ENCODE results near the gene SLC24A1. TPM values are rescaled to one million over a fixed set of nuclear protein-coding genes. Genes with fewer than 3 reads are reported as not detected.
"Not testable (repeated sequence)": the region's sequence is repeated elsewhere in the genome, so short reads cannot be mapped to it uniquely, and the experiment has no call there.

The SLC24A1 gene
- total RNA-seq (ENCODE audit: insufficient read depth, low replicate concordance), result 8.7 TPM

DNA sequence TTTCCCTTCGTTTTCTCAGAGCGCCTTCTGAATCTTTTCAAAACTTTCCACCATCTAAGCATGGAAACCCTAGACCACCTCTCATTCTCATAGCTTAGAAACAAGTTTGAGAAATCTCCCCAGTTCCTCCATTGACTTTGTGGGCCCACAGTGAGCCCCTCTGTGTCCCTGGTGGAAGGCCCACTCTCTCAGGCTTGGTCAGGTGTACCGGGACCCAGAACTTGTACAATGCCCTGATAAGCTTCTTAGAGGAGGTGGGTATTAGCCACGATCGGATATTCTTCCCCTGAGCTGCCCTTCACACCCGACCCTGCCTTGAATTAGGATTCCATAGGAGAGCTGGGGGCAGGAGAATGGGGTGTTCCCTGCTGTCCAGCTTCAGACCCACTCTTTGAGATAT, at the start of gene SLC24A1:
Gene SLC24A1, plus strand, starts transcription at position 301 of the 400 bp plus-strand sequence. CDS start 2,143 bp downstream, outside the sequence.
- DNase-seq (ENCODE audit: low spot score), result no peak

DNA sequence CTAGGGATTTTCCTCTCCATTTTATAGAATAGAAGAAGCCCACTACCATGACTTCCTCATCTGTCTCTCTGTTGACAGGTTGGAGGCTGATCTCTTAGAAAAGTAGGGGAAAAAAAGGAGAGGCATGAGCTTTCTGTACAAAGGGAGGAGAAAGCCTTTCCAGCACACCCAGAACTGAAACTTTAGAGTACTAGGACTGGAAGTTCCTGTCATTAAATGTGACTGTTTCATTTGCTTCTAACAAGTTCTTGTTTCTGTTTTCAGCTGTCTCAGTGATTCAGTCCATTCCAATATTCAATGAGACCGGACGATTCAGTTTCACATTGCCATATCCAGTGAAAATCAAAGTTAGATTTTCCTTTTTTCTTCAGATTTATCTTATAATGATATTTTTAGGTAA, 49.8 kb upstream of the SLC24A1 start:
- DNase-seq (ENCODE audit: low spot score), result no peak

DNA sequence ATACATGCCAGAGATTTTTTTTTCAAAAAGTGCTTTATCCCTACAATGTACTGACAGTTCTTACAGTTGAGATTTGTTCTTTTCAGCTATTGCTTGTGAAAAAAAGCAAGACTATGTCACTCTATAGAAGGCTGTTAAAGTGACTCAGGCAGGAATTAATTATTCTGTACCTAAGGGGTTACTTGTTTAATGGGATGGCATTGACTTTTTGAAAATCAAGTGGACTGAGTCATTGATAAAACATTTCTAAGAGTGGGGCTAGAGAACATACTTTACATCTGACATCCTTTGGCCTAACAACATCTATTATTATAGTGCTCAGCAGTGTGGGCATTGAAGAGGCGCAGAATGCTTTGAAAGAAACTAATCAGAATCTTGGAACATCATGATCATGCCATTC, 45.1 kb upstream of the SLC24A1 start:
- DNase-seq (ENCODE audit: low spot score), result no peak

GRCh38 chr15:65577129-65577996, 44.4 kb upstream of the SLC24A1 start:
- no peak for DNase-seq (ENCODE audit: low spot score)

- DNase-seq (ENCODE audit: low spot score), result no peak
These were observed 42.6 kb upstream of the SLC24A1 start for GRCh38 chr15:65578904-65579728.

DNA sequence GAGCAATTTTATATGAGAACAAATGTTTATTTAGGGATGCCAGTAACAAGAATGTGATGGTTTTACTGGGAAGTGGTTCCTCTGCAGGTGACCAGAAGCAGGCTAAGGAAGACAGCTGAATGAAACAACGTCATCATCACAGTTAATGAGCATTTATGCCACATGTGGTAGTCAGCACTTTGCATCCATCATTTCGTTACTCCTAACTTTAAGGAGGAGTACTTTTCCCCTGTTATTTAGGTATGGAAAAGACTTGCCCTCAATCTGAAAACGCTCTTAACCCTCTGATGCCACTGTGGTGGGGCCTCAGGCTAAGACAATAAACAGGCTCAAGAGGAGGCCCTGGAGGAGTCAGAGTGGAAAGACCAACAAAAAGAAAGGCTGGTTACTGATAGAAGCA, 42.0 kb upstream of the SLC24A1 start:
- peak; percentile 10 for DNase-seq (ENCODE audit: low spot score)

DNA sequence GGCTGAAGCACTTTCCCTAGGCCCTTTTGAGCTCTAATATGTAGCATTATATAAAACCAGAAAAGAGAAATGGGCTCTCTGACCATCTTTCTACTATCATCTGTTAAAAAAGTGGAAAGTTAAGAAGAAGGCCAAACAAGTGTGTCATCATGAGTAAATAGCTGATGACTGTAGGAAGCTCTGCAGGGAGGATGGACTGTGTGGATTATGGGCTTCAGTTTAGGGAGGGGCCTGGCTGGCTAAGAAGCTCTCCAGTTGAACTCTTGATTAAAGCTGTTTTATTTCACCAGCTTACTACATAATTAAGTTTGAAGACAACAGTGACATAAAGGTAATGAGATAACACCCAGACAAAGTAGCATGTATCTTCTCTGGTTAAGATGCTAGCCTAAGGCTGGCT, 41.5 kb upstream of the SLC24A1 start:
- peak; percentile 89 for DNase-seq (ENCODE audit: low spot score)

DNA sequence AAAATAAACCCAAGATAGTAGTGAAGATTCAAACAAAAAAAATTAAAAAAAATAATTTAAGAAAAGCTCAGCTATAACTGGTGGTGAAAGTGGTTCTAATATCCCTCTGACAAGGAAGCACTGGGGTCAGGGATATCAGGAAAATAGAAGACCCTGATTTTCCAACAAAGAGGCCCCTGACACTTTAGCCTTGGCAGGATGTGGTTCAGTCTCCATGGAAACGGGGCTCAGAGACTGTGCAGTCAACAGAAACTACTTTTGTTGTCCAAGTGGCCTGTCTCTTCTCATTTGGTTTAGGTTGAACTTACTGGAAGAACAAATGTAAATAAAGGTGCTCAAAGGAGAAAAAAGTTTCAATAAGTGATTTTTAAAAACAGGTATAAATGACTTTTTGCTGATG, 38.0 kb upstream of the SLC24A1 start:
- DNase-seq (ENCODE audit: low spot score), result peak; percentile 14

GRCh38 chr15:65584241-65584640, 37.5 kb upstream of the SLC24A1 start:
- DNase-seq (ENCODE audit: low spot score), result no peak

DNA sequence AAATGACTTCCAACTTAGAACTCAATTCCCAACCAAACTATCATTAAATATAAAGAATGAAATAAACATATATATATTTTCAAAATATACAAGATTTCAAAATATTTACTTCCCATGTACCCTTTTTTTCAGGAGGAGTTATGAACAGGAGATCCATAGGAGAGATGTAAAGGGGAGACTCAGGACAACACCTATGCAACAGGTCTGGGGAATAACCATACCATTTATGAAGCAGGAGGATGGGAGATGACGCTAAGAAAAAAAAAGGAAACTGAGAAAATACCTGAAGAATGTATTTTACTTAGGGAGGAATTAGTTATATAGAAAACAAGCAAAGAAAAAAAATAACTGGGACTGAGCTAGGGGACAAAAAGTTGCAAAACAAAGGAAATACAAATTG, 34.6 kb upstream of the SLC24A1 start:
- DNase-seq (ENCODE audit: low spot score), result no peak

DNA sequence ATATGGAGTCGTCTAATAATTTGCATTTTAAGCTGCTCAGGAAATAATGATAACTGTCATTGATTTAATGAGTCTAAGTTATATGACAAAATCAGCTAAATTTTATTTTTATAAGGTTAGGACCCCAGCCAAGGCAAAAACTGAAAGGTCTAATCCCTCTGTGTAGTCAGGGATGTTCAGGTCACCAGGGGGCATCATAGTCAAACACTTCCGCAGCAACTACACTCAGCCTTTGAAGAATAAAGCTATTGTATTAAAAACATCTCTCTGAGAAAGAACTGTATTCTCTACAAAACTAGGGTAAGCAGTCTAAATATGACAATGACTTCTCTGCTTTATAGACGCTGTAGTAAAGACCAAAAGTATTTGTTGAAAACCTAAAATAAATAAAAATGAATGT, 25.8 kb upstream of the SLC24A1 start:
- no peak for DNase-seq (ENCODE audit: low spot score)

GRCh38 chr15:65598468-65598867, 23.3 kb upstream of the SLC24A1 start:
- DNase-seq (ENCODE audit: low spot score), result no peak

- DNase-seq (ENCODE audit: low spot score), result no peak
These were observed 22.1 kb upstream of the SLC24A1 start for GRCh38 chr15:65599677-65600076.

GRCh38 chr15:65603134-65603533, 18.6 kb upstream of the SLC24A1 start:
- DNase-seq (ENCODE audit: low spot score), result no peak

- no peak for DNase-seq (ENCODE audit: low spot score)
These were observed 18.2 kb upstream of the SLC24A1 start for GRCh38 chr15:65603559-65603958.

- DNase-seq (ENCODE audit: low spot score), result peak; percentile 98
These were observed 10.6 kb upstream of the SLC24A1 start, which contains the start of gene INTS14 for GRCh38 chr15:65610871-65611718. Gene INTS14, minus strand, starts transcription at chr15:65611131. Its CDS starts 3,751 bp downstream, at chr15:65607380.

GRCh38 chr15:65611888-65612615, 9.7 kb upstream of the SLC24A1 start:
- DNase-seq (ENCODE audit: low spot score), result no peak

DNA sequence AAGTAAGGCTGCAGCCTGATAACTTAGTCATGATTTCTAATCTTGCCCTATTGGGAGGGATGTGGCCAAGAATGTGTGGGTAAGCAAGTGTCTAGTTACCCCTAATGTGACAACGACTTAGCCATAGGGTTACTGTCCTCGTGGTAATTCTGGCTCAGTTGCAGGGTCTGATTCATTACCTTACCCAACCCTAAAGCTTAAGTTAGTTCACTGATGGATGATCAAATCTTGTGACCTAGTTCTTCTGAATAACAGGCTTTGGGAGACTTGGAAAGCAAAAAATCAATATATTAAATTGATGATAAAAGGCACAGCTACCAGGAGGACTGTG, 9.2 kb upstream of the SLC24A1 start:
- no peak for DNase-seq (ENCODE audit: low spot score)

GRCh38 chr15:65612949-65613744, 8.6 kb upstream of the SLC24A1 start:
- no peak for DNase-seq (ENCODE audit: low spot score)

DNA sequence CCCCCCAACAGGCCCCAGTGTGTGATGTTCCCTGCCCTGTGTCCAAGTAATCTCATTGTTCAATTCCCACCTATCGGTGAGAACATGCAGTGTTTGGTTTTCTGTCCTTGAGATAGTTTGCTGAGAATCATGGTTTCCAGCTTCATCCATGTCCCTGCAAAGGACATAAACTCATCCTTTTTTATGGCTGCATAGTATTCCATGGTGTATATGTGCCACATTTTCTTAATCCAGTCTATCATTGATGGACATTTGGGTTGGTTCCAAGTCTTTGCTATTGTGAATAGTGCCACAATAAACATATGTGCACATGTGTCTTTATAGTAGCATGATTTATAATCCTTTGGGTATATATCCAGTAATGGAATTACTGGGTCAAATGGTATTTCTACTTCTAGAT, 5.9 kb upstream of the SLC24A1 start:
- DNase-seq (ENCODE audit: low spot score), result not testable (repeated sequence)
